Activated T-helper 2 cell treated with anti-CD3 and anti-CD28 coated beads, Interferon-gamma antibody, Interleukin-2, Interleukin-4, amounts not matched to agents 10 μg/mL and 5 μg/mL and 100 μg/mL, durations not matched to agents 14 hours and 24 hours and 36 hours (primary cell): ENCODE data around the gene RGP1. TPM values are rescaled to one million over a fixed set of nuclear protein-coding genes. Genes with fewer than 3 reads are reported as not detected.
A peak's percentile ranks its signal among the peaks of the same experiment; 100 is the strongest.

ENCODE experiments used
- DNase-seq: peaks from one replicate; pipeline ENCODE4 v3.0.0; 2021; ENCODE audit warnings: low spot score
- H3K27ac Mint-ChIP-seq: one replicate; pipeline ENCODE4 v1.8.0; 2021; ENCODE audit warnings: mixed read lengths
- H3K27me3 Mint-ChIP-seq: one replicate; pipeline ENCODE4 v1.8.0; 2021; ENCODE audit warnings: low read depth, mixed read lengths
- H3K36me3 Mint-ChIP-seq: one replicate; pipeline ENCODE4 v1.8.0; 2021; ENCODE audit warnings: low read depth, mixed read lengths
- H3K4me1 Mint-ChIP-seq: one replicate; pipeline ENCODE4 v1.8.0; 2021; ENCODE audit warnings: low read depth, mixed read lengths
- H3K4me3 Mint-ChIP-seq: one replicate; pipeline ENCODE4 v1.8.0; 2021; ENCODE audit warnings: low read depth, mild to moderate bottlenecking, moderate library complexity, mixed read lengths
- H3K9me3 Mint-ChIP-seq: one replicate; pipeline ENCODE4 v1.8.0; 2021; ENCODE audit warnings: mixed read lengths
- intact Hi-C: fragments of 100-400 bp; cut with micrococcal nuclease; formaldehyde crosslinking; loops from one replicate; pipeline ENCODE4 v1.15.1; 2023
- total RNA-seq: library from RNA; stranded (reverse); gene quantifications from 2 replicates; pipeline ENCODE4 v1.2.3, GENCODE V29; 2022

RGP1 gene
- total RNA-seq, 1 donor from 2014 or later, result 17.1 TPM

DNA sequence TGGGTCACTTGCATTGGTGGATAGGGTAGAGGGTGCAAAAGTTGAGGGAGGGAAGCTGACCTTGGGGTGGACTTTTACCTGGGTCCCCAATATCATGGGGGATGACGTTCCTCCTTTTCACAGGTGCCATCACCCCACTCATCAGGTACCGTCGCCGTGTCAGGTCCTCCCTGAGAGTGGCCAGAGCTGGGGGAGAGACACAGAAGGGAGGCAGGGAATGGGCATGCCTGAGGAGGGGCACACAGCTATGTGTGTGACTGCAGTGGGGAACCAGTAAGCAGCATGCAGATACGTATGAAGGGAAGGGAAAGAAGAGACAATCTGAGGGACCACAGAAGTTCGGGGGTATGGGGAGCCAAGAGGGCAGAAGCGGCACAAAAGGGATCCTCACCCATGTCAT is 10.2 kb upstream of the RGP1 start:
- Mint-ChIP-seq H3K36me3 (peaks cover 70% of the 10 kb centered on the region), H3K27me3 (no peaks in the 10 kb centered on the region), H3K4me3 (no peak overlapping the region), H3K27ac (no peak overlapping the region), H3K4me1 (peaks cover 34% of the 10 kb centered on the region), H3K9me3 (no peaks in the 10 kb centered on the region)
- DNase-seq, result no peak
- intact Hi-C loops, result no loop called here

DNA sequence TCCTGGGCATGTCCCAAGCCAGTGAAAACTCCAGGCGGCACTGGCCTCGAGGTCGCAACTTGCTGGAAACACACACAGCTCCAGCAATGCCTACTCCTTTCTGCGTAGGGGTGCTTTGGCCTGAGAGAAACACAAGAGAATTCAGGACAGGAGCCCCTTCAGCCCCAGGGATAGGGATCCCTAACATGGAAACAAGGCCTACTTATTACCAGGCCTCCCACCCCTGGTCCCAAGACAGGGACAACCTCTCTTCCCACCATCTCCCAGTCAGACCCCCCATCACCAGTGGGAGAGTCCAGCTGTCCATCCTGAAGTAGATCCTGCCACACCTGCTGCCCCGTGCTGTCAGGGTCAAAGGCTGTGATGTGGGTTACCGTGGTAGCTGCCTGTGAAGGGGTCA is 8.8 kb upstream of the RGP1 start:
- no peak overlapping the region for H3K4me3 Mint-ChIP-seq

GRCh38 chr9:35741740-35742139 is 7.3 kb upstream of the RGP1 start:
- no peak for DNase-seq
- Mint-ChIP-seq H3K27me3 (no peaks in the 10 kb centered on the region), H3K4me3 (no peak overlapping the region), H3K36me3 (peaks cover 65% of the 10 kb centered on the region), H3K27ac (no peak overlapping the region), H3K4me1 (peaks cover 36% of the 10 kb centered on the region), H3K9me3 (no peaks in the 10 kb centered on the region)
- intact Hi-C loops, result no loop called here

More for the DNA sequence above, 8.8 kb upstream of the RGP1 start:
- Mint-ChIP-seq H3K27me3 (no peaks in the 10 kb centered on the region), H3K36me3 (peaks cover 69% of the 10 kb centered on the region), H3K9me3 (no peaks in the 10 kb centered on the region), H3K4me1 (peaks cover 31% of the 10 kb centered on the region), H3K27ac (no peak overlapping the region)
- no peak for DNase-seq
- intact Hi-C loops, result no loop called here

GRCh38 chr9:35743452-35743851 is 5.6 kb upstream of the RGP1 start:
- H3K36me3 Mint-ChIP-seq, result peaks cover 58% of the 10 kb centered on the region
- no peak overlapping the region for H3K4me3 Mint-ChIP-seq
- intact Hi-C loops, result no loop called here

GRCh38 chr9:35743880-35744518 is 5.1 kb upstream of the RGP1 start:
- Mint-ChIP-seq H3K4me3 (no peak overlapping the region), H3K36me3 (peaks cover 53% of the 10 kb centered on the region), H3K9me3 (no peaks in the 10 kb centered on the region), H3K27me3 (no peaks in the 10 kb centered on the region), H3K27ac (no peak overlapping the region), H3K4me1 (peaks cover 49% of the 10 kb centered on the region)
- DNase-seq, result no peak
- intact Hi-C loops, result no loop called here

More at GRCh38 chr9:35743452-35743851, 5.6 kb upstream of the RGP1 start:
- no peaks in the 10 kb centered on the region for H3K27me3 Mint-ChIP-seq
- no peak for DNase-seq
- no peaks in the 10 kb centered on the region for H3K9me3 Mint-ChIP-seq
- no peak overlapping the region for H3K27ac Mint-ChIP-seq
- H3K4me1 Mint-ChIP-seq, result peaks cover 49% of the 10 kb centered on the region

DNA sequence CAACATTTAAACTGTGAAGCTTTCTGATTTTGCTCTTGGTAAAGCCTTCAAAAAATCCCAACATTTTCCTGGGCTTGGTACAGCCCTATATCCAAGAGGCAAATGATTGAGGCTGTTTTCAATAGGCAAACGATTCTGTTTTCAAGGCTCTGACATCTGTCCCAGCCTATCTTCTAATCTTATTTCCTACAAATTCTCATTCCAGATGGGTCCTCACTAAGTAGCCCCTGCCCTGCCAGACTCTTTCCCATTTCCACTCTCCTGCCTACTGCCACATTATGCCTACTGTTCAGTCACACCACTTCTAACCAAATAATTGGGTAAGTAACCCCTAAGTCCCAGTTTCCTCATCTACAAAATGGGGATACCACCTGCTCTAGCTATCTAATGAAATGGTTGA is 3.5 kb upstream of the RGP1 start:
- H3K27me3 Mint-ChIP-seq, result no peaks in the 10 kb centered on the region
- peaks cover 55% of the 10 kb centered on the region for H3K4me1 Mint-ChIP-seq
- H3K36me3 Mint-ChIP-seq, result peaks cover 44% of the 10 kb centered on the region
- H3K9me3 Mint-ChIP-seq, result no peaks in the 10 kb centered on the region
- no peak overlapping the region for H3K27ac Mint-ChIP-seq
- peak overlapping the region; percentile 65 for H3K4me3 Mint-ChIP-seq
- intact Hi-C loops, result loop anchor here (5.0 kb wide), 1 partner anchor 82 kb away; the partner anchor contains the start of genes FAM221B and TMEM8B
- DNase-seq, result no peak

GRCh38 chr9:35746583-35746982 is 2.5 kb upstream of the RGP1 start:
- Mint-ChIP-seq H3K9me3 (no peaks in the 10 kb centered on the region), H3K4me3 (peak overlapping the region; percentile 35), H3K27me3 (no peaks in the 10 kb centered on the region), H3K36me3 (peaks cover 47% of the 10 kb centered on the region), H3K27ac (no peak overlapping the region), H3K4me1 (peaks cover 52% of the 10 kb centered on the region)
- intact Hi-C loops, result loop anchor here (5.0 kb wide), 1 partner anchor 81 kb away; the partner anchor contains the start of genes FAM221B and TMEM8B
- DNase-seq, result no peak

GRCh38 chr9:35748242-35748857 is 737 bp upstream of the RGP1 start:
- H3K36me3 Mint-ChIP-seq, result peaks cover 45% of the 10 kb centered on the region
- H3K27ac Mint-ChIP-seq, result peak overlapping the region; percentile 35
- H3K4me1 Mint-ChIP-seq, result peaks cover 38% of the 10 kb centered on the region
- no peaks in the 10 kb centered on the region for H3K27me3 Mint-ChIP-seq
- no peaks in the 10 kb centered on the region for H3K9me3 Mint-ChIP-seq
- H3K4me3 Mint-ChIP-seq, result peak overlapping the region; percentile 80
- intact Hi-C loops, result loop anchor here (2.0 to 5.0 kb wide), 3 partner anchors 66 to 144 kb away; partner anchors contain the start of genes FAM221B, HINT2, TESK1 and TMEM8B
- DNase-seq, result no peak

DNA sequence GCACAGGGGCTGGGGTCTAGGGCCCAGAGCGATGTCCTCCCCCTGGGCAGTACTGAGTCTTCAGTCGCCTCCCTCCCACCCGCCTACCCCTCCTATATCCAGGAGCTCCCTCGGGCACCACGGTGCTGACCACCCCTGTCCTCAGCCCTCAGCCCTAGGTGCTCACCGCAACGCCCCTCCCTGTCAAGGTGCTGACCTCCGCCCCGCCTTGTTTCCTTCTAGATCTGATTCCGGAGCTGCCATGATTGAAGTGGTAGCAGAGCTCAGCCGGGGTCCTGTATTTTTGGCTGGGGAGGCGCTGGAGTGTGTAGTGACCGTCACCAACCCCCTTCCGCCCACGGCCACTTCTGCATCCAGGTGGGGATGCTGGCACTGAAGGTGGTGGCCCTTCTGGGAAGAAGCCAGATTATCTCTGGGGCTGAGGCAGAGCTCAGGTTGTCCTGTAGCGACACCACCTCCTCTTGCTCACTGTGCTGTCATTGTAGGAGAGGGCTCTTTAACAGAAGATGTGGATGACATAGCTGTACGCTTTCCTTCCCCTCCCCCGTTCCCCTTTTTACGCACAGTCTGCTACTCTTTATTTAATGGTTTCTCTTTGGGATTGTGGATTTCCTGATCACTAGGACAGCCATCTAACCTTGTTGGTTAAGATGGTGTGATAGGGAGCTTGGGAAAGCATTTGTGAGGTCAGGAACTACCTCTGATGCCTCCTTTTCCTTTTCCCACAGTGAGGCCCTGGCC is 598 bp downstream of the RGP1 start:
- Mint-ChIP-seq H3K4me3 (peak overlapping the region; percentile 92), H3K9me3 (no peaks in the 10 kb centered on the region), H3K27me3 (no peaks in the 10 kb centered on the region), H3K27ac (peak overlapping the region; percentile 82), H3K36me3 (peaks cover 39% of the 10 kb centered on the region), H3K4me1 (peaks cover 32% of the 10 kb centered on the region)
- intact Hi-C loops, result loop anchor here (1.0 to 5.0 kb wide), 4 partner anchors 17 to 145 kb away; partner anchors contain the start of genes CREB3, FAM221B, HINT2 and TESK1
- peak; percentile 46 for DNase-seq

GRCh38 chr9:35750256-35750531 is 1.1 kb downstream of the RGP1 start:
- Mint-ChIP-seq H3K27ac (peak overlapping the region; percentile 82), H3K27me3 (no peaks in the 10 kb centered on the region), H3K4me1 (peaks cover 30% of the 10 kb centered on the region), H3K4me3 (peak overlapping the region; percentile 92), H3K9me3 (no peaks in the 10 kb centered on the region), H3K36me3 (peaks cover 37% of the 10 kb centered on the region)
- intact Hi-C loops, result no loop called here
- no peak for DNase-seq

- H3K27ac Mint-ChIP-seq, result no peak overlapping the region
- no peak overlapping the region for H3K4me3 Mint-ChIP-seq
- H3K4me1 Mint-ChIP-seq, result peaks cover 22% of the 10 kb centered on the region
- DNase-seq, result no peak
- intact Hi-C loops, result no loop called here
- no peaks in the 10 kb centered on the region for H3K27me3 Mint-ChIP-seq
- no peaks in the 10 kb centered on the region for H3K9me3 Mint-ChIP-seq
- peaks cover 31% of the 10 kb centered on the region for H3K36me3 Mint-ChIP-seq
Observed at GRCh38 chr9:35753466-35753865, 4.4 kb downstream of the RGP1 start.

- intact Hi-C loops, result no loop called here
- H3K36me3 Mint-ChIP-seq, result peaks cover 36% of the 10 kb centered on the region
- H3K27me3 Mint-ChIP-seq, result no peaks in the 10 kb centered on the region
- DNase-seq, result no peak
- no peak within 1 kb of the TSS for H3K4me3 Mint-ChIP-seq
- H3K27ac Mint-ChIP-seq, result no peak within 1 kb of the TSS
- no peaks in the 10 kb centered on the region for H3K9me3 Mint-ChIP-seq
- peaks cover 28% of the 10 kb centered on the region for H3K4me1 Mint-ChIP-seq
Observed at GRCh38 chr9:35754264-35754663, 5.2 kb downstream of the RGP1 start, which contains the start of gene MSMP. TSS of gene MSMP (minus strand) at chr9:35754276. CDS start at chr9:35754129, 147 bp downstream.

DNA sequence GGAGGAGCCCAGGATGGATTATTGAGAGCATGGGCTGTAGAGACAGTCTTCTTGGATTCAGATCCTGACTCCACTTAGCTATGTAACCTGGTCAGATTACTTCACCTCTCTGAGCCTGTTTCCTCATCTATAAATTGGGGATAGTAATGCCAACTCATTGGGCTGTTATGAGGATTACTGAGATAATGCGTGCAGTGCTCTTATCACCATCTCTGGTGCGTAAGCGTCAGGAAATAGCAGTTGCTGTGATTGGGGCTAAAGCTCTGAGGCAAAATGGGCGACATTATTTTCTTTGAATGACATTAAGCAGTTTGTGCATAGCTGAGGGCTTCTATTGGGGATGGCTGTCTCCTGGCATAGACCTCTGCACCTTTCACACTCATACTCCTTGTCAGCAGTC is 6.0 kb downstream of the RGP1 start:
- H3K27ac Mint-ChIP-seq, result no peak overlapping the region
- no peaks in the 10 kb centered on the region for H3K9me3 Mint-ChIP-seq
- no peaks in the 10 kb centered on the region for H3K27me3 Mint-ChIP-seq
- H3K4me3 Mint-ChIP-seq, result no peak overlapping the region
- no peak for DNase-seq
- peaks cover 42% of the 10 kb centered on the region for H3K36me3 Mint-ChIP-seq
- intact Hi-C loops, result no loop called here
- peaks cover 28% of the 10 kb centered on the region for H3K4me1 Mint-ChIP-seq
